Stimulated activated effector memory CD8-positive, alpha-beta T cell treated with anti-CD3 and anti-CD28 coated beads, Interleukin-12 subunit alpha, Interleukin-12 subunit beta, amount 100 ng/mL, for 72 hours (primary cell): Measurements from ENCODE around the gene ACSM5.
"Not testable (repeated sequence)": the region's sequence is repeated elsewhere in the genome, so short reads cannot be mapped to it uniquely, and the experiment has no call there.

Source experiments
- ATAC-seq: fragments of 150-1000 bp; cut with Tn5 transposase; 2 replicates; pipeline ENCODE4 v1.10.0; 2021
- DNase-seq, 2 donors: peaks; one replicate each; pipeline ENCODE4 v3.0.0; 2021 to 2022; ENCODE audit warnings: low spot score in 2 of 2
- H3K27ac Mint-ChIP-seq: one replicate; pipeline ENCODE4 v1.8.0; 2022; ENCODE audit warnings: mild to moderate bottlenecking, mixed read lengths
- H3K36me3 Mint-ChIP-seq: one replicate; pipeline ENCODE4 v1.8.0; 2022; ENCODE audit warnings: mild to moderate bottlenecking, mixed read lengths
- H3K4me1 Mint-ChIP-seq: one replicate; pipeline ENCODE4 v1.8.0; 2022; ENCODE audit warnings: mixed read lengths
- H3K4me3 Mint-ChIP-seq: one replicate; pipeline ENCODE4 v1.8.0; 2022; ENCODE audit warnings: mild to moderate bottlenecking, mixed read lengths
- H3K9me3 Mint-ChIP-seq: one replicate; pipeline ENCODE4 v1.8.0; 2022; ENCODE audit warnings: mixed read lengths

Gene ACSM5

DNA sequence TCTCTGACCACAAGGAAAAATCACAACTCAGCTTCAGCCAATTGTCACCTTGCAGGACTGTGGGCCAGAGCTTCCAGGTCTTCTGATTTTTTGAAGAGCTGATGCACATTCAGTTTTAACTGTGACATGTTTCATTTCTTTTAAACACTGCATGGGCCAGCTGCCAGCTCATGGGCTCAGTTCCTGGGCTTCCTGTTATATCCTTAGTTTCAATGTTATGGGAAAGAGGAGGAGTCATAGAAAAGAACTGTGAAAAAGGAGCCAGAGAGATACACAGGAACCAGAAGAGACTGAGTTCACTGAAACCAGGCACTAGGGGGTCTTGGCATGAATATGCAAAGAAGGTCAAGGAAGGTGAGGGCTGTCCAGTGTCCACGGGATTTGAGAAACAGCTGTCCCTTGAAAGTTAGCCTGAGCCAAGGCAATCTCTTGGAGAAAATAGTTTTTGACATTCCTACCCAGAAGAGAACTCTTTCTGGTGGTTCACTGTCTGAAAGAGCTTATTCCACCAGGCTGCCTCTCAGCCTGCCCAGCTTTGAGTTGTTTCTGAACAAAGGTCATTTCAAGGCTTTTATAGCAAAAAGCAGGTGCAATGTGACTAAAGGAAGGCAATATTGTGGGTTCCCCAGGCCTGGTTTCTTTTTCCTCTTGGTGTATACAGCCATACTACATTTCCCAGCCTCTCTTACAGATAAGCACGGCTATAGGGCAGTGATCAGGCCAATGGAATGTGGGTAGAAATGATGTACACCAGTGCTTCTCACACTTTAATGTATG lies 15.3 kb upstream of the ACSM5 start:
- no peaks in the 10 kb centered on the region for H3K4me1 Mint-ChIP-seq
- ATAC-seq, result no peak
- no peaks in the 10 kb centered on the region for H3K9me3 Mint-ChIP-seq
- no peak overlapping the region for H3K4me3 Mint-ChIP-seq
- no peak overlapping the region for H3K27ac Mint-ChIP-seq
- no peaks in the 10 kb centered on the region for H3K36me3 Mint-ChIP-seq
- DNase-seq, result no peak

DNA sequence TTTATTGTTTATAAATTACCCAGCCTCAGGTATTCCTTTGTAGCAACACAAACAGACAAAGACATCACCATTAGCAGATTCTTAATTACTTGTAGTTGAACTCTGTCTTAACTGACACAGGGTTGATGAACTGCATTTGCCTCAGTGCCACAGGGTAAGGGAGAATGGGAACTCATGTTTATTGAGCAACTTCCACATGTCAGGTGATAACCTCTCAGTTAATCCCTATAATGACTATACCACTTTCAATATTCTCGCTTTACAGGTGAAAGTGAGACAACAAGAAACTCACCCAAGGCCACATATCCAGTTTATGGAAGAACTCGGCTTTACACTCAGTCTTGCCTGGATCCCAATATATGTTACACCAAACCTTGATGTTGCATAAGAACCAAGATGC lies 13.4 kb upstream of the ACSM5 start:
- no peak for ATAC-seq
- no peak overlapping the region for H3K4me3 Mint-ChIP-seq
- no peak for DNase-seq
- no peaks in the 10 kb centered on the region for H3K4me1 Mint-ChIP-seq
- no peak overlapping the region for H3K27ac Mint-ChIP-seq
- no peaks in the 10 kb centered on the region for H3K36me3 Mint-ChIP-seq
- no peaks in the 10 kb centered on the region for H3K9me3 Mint-ChIP-seq

DNA sequence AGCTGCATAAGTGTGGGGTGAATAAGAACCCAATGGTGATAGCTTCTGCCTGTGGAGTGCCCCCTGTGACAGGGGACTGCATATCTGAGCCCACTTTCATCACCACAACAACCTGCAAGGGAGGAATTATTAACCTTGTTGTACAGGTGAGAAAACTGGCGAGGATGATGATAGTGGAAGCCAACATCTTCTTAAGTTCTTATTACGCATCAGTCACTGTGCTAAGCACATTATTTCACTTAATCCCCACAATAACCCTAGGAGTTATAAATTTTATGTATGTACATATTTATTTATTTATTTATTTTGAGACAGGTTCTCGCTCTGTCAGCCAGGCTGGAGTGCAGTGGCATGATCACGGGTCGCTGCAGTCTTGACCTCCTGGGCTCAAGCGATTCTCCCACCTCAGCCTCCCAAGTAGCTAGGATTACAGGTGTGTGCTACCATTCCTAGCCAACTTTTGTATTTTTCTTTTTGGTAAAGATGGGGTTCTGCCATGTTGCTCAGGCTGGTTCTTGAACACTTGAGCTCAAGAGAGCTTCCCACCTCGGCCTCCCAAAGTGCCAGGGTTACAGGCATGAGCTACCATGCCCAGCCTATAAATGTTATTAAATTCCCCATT lies 12.4 kb upstream of the ACSM5 start:
- no peaks in the 10 kb centered on the region for H3K9me3 Mint-ChIP-seq
- no peak overlapping the region for H3K27ac Mint-ChIP-seq
- H3K4me1 Mint-ChIP-seq, result no peaks in the 10 kb centered on the region
- no peak overlapping the region for H3K4me3 Mint-ChIP-seq
- ATAC-seq (no peak), DNase-seq (no peak)
- no peaks in the 10 kb centered on the region for H3K36me3 Mint-ChIP-seq

DNA sequence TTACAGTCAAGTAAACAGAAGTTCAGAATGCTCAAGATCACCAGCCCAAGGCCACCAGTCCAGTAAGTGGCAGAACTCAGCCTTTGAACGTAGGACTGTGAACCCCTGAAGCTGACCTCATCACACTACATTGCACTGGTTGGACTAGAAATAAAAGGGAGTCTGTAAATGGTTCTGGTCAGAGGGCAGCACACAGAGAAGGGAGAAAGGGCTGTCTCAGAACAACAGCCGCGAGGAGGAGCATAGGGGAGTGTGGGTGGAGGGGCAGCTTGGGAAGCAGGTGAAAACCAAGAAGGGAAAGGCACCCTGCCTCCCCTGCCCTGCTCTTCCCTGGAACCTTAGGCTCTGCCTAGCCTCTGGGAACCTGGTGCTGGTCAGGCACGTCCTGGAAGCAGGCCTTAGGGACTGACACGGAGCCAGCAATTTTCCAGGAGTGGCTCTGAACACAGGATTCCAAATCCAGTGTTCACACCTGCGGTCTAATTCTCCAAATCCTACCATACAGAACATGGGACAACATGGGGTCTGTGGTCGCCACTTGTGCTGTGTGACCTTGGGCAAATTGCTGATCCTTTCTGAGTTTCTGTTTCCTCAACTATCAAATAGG lies 11.8 kb upstream of the ACSM5 start:
- no peaks in the 10 kb centered on the region for H3K4me1 Mint-ChIP-seq
- DNase-seq (no peak), ATAC-seq (no peak)
- H3K27ac Mint-ChIP-seq, result no peak overlapping the region
- no peak overlapping the region for H3K4me3 Mint-ChIP-seq
- no peaks in the 10 kb centered on the region for H3K9me3 Mint-ChIP-seq
- H3K36me3 Mint-ChIP-seq, result no peaks in the 10 kb centered on the region

DNA sequence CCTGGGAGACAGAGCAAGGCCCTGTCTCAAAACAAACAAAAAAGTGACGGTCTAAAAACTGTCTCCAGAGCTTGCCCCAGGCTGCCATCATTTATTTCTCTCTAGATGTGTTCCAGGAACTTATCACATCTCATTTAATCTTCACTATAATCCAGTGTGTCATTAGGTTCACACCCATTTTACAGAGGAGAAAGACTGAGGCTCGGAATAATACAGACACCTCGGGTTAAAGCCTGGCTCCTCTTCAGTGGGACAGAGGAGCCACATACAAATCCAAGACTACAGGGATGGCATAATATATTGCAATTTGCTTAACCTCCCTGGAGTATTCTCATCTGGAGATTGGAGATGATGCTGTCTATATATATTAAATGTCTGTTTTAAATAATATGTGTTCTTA lies 10.7 kb upstream of the ACSM5 start:
- Mint-ChIP-seq H3K27ac (no peak overlapping the region), H3K36me3 (no peaks in the 10 kb centered on the region), H3K4me1 (no peaks in the 10 kb centered on the region), H3K4me3 (no peak overlapping the region), H3K9me3 (no peaks in the 10 kb centered on the region)
- DNase-seq (no peak), ATAC-seq (no peak)

DNA sequence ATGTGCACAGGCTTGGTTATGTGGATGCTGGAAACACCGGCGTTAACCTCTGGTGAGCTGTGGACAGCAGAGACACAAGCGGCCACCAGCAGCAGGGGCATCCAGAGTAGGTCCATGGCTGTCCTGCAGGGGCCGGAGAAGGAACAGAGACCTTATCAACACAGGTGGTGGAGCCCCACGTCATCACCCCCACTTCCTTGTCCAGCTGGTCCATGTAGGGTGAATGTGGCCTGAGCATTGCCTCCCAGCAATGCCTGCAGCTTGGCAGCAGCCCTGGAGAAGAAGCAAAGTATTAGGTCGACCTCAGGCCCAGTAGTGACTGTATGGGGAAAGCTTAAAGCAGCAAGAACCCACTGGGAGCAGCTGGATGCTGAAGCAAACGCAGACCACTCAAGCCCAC lies 10.1 kb upstream of the ACSM5 start:
- Mint-ChIP-seq H3K4me1 (no peaks in the 10 kb centered on the region), H3K27ac (no peak overlapping the region), H3K4me3 (no peak overlapping the region), H3K9me3 (no peaks in the 10 kb centered on the region), H3K36me3 (no peaks in the 10 kb centered on the region)
- DNase-seq, result no peak
- ATAC-seq, result no peak

DNA sequence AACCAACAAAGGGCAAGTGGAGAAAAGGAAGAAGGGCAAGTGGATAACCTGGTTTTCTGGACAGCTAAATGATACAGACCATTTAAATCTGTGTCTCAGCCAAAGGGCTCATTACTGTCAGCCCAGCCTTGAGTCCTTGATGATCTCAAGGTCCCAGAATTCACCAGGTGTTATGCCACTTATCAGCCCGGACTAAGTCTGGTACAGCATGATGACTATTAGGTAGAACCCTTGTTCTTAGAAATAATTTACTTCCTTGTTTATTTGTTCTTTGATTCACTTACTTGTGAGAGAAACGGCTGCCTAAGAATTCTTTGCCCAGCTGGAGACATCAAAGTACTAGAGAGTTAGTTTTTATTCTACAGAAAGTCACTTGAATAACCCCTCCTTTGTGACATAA lies 8.3 kb upstream of the ACSM5 start:
- Mint-ChIP-seq H3K4me3 (no peak overlapping the region), H3K4me1 (no peaks in the 10 kb centered on the region), H3K36me3 (no peaks in the 10 kb centered on the region), H3K9me3 (no peaks in the 10 kb centered on the region), H3K27ac (no peak overlapping the region)
- ATAC-seq, result no peak
- no peak for DNase-seq

DNA sequence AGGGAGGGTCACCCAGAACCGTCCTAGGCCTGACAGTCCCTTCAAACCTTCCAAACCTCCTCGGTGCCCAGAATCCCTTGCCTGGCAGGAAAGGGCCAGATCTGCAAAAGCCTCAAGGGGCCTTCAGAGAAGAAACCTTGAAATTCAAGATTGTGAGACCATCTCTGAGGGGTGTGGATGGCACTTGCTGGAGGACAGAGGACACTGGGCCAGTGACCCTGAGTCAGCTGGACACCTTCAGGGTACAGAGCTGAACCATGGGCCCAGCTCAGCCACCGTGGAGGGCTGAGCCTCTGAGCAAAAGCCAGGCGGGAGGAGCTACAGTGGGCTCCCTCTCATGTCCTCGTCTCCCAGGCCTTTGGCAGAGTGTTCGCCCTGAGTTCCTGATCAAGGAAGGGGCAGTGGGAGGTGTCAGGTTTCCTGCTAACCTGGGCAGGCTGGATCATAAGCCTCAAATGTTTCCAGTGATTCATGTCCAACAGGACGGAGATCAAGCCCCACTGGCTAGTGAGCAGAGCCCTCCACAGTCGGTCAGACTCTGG lies 7.8 kb upstream of the ACSM5 start:
- Mint-ChIP-seq H3K36me3 (no peaks in the 10 kb centered on the region), H3K4me1 (no peaks in the 10 kb centered on the region), H3K4me3 (no peak overlapping the region), H3K9me3 (no peaks in the 10 kb centered on the region), H3K27ac (no peak overlapping the region)
- peak; percentile 20 for ATAC-seq
- DNase-seq, result no peak

DNA sequence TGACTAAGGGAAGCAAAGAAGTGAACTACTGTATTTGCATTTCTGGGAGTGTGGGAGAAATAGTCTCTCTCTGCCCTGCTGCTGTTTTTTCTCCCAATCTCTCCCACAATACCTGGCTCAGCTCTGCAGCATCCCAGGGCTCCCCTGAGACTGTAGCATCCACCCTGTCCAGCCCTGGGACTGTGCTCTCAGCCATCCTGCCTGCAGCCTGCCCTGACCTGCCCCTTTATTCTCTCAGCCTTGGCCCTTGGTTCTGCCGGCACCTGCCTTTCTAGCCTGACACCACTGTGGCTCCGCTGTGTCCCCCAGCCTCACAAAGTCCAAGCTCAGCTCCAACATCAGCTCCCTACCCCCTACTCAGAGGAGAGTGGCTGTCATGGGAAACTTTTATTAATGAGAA lies 6.7 kb upstream of the ACSM5 start:
- H3K9me3 Mint-ChIP-seq, result no peaks in the 10 kb centered on the region
- H3K27ac Mint-ChIP-seq, result no peak overlapping the region
- no peaks in the 10 kb centered on the region for H3K36me3 Mint-ChIP-seq
- ATAC-seq, result no peak
- no peaks in the 10 kb centered on the region for H3K4me1 Mint-ChIP-seq
- H3K4me3 Mint-ChIP-seq, result no peak overlapping the region
- DNase-seq, result no peak

DNA sequence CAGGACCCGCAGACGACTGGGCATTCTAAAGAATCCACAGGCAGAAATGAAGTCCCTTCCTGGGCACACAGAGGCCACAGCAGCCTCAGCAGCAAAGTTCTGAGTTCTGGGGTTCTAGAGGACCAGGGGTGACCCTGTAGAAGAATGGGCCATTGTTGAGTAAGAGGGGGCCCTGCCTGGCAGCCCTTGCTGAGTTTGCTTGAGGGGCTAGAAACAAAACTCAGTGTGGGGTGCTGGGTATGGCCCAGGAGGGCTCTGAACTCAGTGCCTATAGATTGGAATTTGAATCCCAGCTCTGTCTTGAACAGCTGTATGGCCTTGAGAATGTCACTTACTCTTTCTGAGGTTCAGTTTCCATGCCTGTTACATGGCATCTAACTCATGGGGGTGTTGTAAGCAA lies 4.7 kb upstream of the ACSM5 start, which contains the start of gene PDILT:
Gene PDILT (minus strand): TSS at position 101 of the 400 bp plus-strand sequence. CDS start 5,437 bp downstream, outside the sequence.
- no peaks in the 10 kb centered on the region for H3K9me3 Mint-ChIP-seq
- H3K4me3 Mint-ChIP-seq, result no peak within 1 kb of the TSS
- no peaks in the 10 kb centered on the region for H3K4me1 Mint-ChIP-seq
- ATAC-seq, result no peak
- no peak for DNase-seq
- no peaks in the 10 kb centered on the region for H3K36me3 Mint-ChIP-seq
- no peak within 1 kb of the TSS for H3K27ac Mint-ChIP-seq

DNA sequence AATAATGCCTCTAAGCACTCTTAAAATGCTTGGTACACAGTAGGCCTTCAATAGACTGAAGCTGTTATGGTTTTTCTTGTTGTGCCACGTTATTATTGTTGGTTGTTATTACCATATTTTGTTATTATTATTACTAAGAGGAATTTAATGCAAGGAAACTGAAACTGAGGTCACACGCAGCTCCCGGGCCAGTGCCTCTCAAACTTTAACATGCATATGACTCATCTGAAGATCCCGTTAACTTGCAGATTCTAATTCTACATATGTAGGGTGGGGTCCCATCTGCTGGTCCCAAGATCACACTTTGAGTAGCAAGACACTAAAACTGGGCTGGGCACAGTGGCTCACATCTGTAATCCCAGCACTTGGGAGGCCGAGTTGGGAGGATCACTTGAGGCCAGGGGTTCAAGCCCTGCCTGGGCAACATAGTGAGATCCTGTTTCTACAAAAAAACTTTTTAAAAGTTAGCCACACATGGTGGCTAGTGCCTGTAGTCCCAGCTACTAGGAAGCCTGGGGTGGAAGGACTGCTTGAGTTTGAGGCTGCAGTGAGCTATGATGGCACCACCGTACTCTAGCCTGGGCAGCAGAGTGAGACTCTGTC lies 888 bp downstream of the ACSM5 start:
- no peak overlapping the region for H3K27ac Mint-ChIP-seq
- H3K4me3 Mint-ChIP-seq, result no peak overlapping the region
- DNase-seq, result no peak
- no peaks in the 10 kb centered on the region for H3K4me1 Mint-ChIP-seq
- ATAC-seq, result no peak
- H3K36me3 Mint-ChIP-seq, result no peaks in the 10 kb centered on the region
- H3K9me3 Mint-ChIP-seq, result no peaks in the 10 kb centered on the region

DNA sequence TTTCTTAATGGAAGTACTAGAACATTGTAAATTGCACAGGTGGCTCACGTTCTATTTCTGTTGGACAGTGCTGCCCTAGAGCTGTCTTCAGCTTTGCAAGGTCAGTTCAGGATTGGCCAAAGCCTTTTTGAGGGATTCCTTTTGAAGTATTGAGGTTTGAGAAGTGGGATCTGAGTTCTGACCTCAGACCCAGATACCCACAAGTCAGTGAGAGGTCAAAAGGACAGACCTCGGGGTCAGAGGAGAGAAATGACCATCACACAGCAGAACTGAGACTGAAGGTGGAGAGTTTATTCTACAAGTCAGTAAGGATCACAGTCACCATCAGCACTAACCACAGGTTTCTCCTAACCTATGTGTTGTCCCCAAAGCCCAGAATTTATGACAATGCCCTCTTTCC lies 1.7 kb downstream of the ACSM5 start:
- Mint-ChIP-seq H3K9me3 (no peaks in the 10 kb centered on the region), H3K4me1 (no peaks in the 10 kb centered on the region), H3K27ac (no peak overlapping the region), H3K36me3 (no peaks in the 10 kb centered on the region), H3K4me3 (no peak overlapping the region)
- no peak for ATAC-seq
- no peak for DNase-seq

DNA sequence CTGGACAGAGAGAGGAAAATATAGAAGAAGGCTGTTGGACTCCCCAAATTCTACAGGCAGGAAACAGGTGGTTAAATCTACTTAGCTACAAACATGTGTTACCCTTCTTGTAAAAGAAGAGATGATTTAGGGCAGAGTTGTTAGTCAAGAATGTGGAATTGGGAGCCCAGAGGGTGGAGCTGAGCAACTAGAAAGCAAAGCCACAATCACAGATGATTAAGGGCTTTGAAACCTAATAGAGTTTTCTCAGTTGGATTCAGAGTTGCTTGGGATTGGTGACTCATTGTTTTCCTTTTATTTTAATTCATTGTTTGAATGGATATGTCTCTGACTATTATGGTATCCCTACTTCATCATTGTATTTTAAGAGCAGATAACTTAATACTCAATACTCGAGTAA lies 6.2 kb downstream of the ACSM5 start:
- ATAC-seq (no peak), DNase-seq (no peak)
- H3K4me1 Mint-ChIP-seq, result no peaks in the 10 kb centered on the region
- H3K4me3 Mint-ChIP-seq, result no peak overlapping the region
- no peaks in the 10 kb centered on the region for H3K9me3 Mint-ChIP-seq
- no peak overlapping the region for H3K27ac Mint-ChIP-seq
- no peaks in the 10 kb centered on the region for H3K36me3 Mint-ChIP-seq

DNA sequence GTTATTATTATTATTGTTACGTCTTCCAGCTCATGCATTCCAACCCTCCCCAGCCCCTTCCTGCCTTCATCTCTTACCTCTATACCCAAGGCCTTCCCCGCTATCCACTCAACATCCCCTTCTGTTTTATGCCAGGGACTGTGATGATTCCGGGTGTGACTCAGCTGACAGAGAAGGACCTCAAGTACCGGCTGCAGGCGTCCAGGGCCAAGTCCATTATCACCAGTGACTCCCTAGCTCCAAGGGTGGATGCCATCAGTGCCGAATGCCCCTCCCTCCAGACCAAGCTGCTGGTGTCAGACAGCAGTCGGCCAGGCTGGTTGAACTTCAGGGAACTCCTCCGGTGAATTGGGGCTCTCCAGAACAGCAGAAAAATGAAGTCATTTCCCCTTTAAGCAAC lies 9.8 kb downstream of the ACSM5 start:
- H3K36me3 Mint-ChIP-seq, H3K4me3 Mint-ChIP-seq, H3K4me1 Mint-ChIP-seq, DNase-seq, H3K27ac Mint-ChIP-seq, H3K9me3 Mint-ChIP-seq, ATAC-seq: not testable (repeated sequence)

DNA sequence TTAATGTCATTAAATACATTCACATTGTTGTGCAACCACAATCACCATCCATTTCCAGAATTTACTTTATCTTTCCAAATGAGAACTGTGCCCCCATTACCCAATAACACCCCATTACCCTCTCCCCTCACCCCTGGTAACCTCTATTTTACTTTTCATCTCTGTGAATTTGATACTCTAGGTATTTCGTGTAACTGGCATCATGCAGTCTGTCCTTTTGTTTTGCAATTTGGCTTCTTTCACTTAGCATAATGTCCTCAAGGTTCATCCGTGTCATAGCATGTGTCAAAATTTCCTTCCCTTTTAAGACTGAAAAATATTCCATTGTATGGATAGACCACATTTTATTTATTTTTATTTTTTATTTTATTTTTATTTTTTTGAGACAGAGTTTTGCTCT lies 12.4 kb downstream of the ACSM5 start:
- H3K36me3 Mint-ChIP-seq, DNase-seq, ATAC-seq, H3K27ac Mint-ChIP-seq, H3K4me1 Mint-ChIP-seq, H3K9me3 Mint-ChIP-seq, H3K4me3 Mint-ChIP-seq: not testable (repeated sequence)

DNA sequence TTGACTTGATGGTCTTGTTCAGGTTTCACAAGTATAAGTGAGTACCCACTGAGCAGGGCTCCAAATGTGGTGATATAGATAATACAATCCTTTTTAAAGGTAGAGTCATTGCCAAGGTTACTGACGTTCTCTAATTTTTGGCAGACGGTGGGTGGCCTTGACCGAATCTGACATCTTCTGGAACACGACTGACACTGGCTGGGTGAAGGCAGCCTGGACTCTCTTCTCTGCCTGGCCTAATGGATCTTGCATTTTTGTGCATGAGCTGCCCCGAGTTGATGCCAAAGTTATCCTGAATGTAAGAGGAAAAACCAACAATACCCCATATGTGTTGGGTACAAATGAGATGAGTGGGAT lies 14.4 kb downstream of the ACSM5 start:
- DNase-seq, ATAC-seq, H3K4me1 Mint-ChIP-seq: not testable (repeated sequence)

More for the DNA sequence above, 14.4 kb downstream of the ACSM5 start:
- not testable (repeated sequence) for H3K9me3 Mint-ChIP-seq, H3K27ac Mint-ChIP-seq, H3K36me3 Mint-ChIP-seq, H3K4me3 Mint-ChIP-seq
